AG04449 (cell line): Measurements from ENCODE around the gene DHCR24.

ENCODE experiments used
- CTCF ChIA-PET: fragments of 350-600 bp; formaldehyde crosslinking; extraction: SDS; loops from one replicate; lab custom pipeline; 2021; ENCODE audit warnings: antibody characterized with exemption; lab: Yijun Ruan, JAX
- POLR2A ChIA-PET: fragments of 400-600, 350-600 bp; formaldehyde crosslinking; extraction: SDS; loops from one replicate; lab custom pipeline; 2020; ENCODE audit warnings: antibody characterized with exemption, inconsistent platforms; lab: Yijun Ruan, JAX
- DNase-seq: peaks from one replicate; pipeline ENCODE4 v3.0.0-alpha.2; 2010; ENCODE audit warnings: low read depth, low spot score
- H3K4me3 ChIP-seq: 2 replicates; pipeline ENCODE4 v1.5.1; 2011; ENCODE audit warnings: low read depth, mild to moderate bottlenecking, control low read depth, low read length
- TF ChIP-seq, protein P1 (sequence below): IDR thresholded peaks from one replicate; pipeline ENCODE4 v1.5.1; 2011; ENCODE audit warnings: mild to moderate bottlenecking, moderate library complexity, low read length, control low read depth, inconsistent platforms; ENCODE audit not compliant: insufficient read depth; ENCODE audit errors: missing control alignments

The DHCR24 gene

DNA sequence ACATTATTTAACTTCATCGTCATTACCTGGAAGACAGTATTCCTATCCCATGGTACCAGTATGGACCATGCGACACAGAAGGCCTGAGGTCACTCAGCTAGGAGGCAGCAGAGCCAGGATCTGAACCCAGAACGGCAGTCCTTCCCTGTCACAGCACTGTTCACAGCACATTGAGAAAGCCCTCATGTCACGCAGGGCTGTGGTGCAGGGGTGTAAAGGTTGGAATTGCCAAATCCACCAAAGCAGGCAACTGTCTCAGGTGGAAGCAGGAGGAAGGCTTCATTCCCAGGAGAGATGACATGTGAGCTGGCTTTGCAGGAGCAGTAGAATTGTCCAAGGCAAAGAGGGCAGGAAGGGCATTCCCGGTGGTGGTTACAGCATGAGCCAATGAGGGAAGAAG lies 75.9 kb downstream of the DHCR24 start:
- no peak overlapping the region for H3K4me3 ChIP-seq
- POLR2A ChIA-PET, result no interaction called here
- CTCF ChIA-PET, result interaction anchor here (1.0 to 3.9 kb wide), 4 partner anchors 18 to 1363 kb away, joined by 3 to 22 read pairs (median 6); no protein-coding TSS in a partner anchor
- DNase-seq, result no peak
- TF ChIP-seq, protein P1, sequence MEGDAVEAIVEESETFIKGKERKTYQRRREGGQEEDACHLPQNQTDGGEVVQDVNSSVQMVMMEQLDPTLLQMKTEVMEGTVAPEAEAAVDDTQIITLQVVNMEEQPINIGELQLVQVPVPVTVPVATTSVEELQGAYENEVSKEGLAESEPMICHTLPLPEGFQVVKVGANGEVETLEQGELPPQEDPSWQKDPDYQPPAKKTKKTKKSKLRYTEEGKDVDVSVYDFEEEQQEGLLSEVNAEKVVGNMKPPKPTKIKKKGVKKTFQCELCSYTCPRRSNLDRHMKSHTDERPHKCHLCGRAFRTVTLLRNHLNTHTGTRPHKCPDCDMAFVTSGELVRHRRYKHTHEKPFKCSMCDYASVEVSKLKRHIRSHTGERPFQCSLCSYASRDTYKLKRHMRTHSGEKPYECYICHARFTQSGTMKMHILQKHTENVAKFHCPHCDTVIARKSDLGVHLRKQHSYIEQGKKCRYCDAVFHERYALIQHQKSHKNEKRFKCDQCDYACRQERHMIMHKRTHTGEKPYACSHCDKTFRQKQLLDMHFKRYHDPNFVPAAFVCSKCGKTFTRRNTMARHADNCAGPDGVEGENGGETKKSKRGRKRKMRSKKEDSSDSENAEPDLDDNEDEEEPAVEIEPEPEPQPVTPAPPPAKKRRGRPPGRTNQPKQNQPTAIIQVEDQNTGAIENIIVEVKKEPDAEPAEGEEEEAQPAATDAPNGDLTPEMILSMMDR, result no peak

DNA sequence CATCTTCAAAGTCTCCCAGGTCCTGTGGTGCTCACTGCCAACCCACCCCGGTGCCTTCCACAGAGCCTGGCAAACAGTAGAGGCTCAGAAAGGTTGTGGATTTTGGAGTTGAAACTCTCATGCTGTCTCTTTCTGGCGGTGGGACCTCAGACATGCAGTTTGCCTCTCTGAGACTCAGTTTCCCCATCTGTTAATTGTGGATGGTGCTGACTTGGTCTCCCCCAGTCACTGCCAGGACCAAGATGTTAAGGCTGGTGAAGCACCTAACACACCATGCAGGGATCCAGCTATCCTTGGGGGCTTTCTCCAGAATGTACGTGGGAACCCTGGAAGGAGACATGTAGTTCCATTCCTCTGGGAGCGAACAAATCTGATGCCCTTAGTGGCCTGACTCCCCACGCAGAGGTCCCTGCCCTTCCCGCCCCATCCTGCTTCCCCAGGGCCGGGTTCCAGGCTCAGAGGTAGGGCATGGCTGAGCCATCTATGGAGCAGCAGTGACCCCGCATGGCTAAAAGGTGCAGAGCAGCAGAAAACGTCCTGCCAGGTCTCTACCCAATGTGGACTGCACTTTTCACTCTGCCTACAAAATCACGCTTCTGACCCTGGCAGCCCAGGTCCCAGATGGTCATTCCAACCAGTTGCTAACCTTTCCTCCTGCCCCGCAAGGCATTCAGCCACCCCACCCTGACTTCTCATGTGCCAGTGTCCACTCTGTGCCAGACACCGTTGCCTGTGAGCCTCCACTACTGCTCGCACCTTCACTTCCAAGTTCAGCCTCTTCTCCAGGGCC lies 76.6 kb downstream of the DHCR24 start:
- POLR2A ChIA-PET, result no interaction called here
- CTCF ChIA-PET, result interaction anchor here (0.6 to 3.9 kb wide), 19 partner anchors 8 to 1362 kb away, joined by 3 to 22 read pairs (median 4); no protein-coding TSS in a partner anchor
- no peak overlapping the region for H3K4me3 ChIP-seq
- DNase-seq, result no peak
- TF ChIP-seq, protein P1, result peak; percentile 92

DNA sequence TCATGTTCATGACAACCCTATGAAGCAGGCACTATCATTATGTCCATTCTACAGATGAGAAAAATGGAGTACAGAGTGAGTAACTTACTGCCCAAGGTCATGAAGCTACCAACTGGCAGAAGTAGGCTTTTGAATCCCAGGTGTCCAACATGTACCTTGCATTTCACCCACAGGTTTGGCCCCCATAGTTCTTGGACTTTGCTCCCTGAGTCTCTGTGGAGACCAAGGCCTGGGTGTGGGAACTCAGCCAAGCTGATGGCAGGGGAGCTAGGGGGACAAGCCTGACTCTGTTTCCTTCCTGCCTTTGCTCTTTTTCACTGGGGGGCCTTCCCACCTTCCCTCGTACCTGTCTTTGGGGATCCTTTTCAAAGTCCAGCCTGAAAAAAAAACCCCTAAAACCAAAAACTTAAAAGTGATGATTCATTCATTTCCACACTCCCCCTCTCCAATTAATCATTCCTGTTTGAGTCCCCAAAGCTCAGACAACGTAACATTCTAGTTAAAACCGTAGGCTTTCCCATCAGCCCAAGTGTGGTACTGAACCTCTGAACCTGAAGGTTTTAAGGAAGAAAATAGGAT lies 77.4 kb downstream of the DHCR24 start:
- no peak overlapping the region for H3K4me3 ChIP-seq
- no peak for DNase-seq
- TF ChIP-seq, protein P1, result no peak
- ChIA-PET POLR2A (no interaction called here), CTCF (interaction anchor here (0.6 to 3.9 kb wide), 23 partner anchors 9 to 1323 kb away, joined by 3 to 22 read pairs (median 4); partner anchors contain the start of gene DHCR24)

DNA sequence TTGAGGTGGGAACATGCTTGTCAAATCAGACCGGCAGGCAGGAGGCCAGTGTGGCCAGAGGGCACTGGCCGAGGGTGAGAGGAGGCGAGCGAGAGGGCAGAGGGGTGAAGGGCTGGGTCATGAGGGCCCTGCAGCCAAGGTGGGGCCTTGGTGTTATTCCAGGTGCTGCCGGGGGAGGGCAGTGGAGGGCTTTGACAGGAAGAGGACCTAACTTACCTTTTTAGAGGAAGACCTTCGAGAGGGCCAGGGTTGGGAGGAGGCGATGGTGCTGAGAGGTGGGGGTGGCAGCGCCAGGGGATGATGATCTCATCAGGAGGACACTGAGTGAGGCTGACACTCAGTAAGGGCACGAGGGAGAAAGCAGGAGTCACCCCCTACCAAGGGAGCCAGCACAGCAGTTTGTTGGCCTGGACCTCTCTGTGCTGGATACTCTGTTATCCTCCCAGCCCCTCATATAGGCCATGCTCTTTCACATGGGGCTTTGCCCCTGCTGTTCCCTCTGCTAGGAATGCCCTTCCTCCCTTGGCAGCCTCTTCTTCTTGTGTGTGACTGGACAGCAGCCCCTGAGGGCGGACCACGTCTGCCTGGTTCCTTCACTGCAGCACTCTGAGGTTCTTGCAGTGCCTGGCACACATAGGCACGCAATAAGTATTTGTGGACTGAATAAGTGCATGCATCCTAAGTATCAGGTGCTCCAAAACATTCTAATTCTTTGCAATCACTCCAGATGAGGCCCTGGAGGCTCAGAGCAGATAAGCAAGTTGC lies 78.4 kb downstream of the DHCR24 start:
- no peak overlapping the region for H3K4me3 ChIP-seq
- POLR2A ChIA-PET, result no interaction called here
- TF ChIP-seq, protein P1, result no peak
- CTCF ChIA-PET, result interaction anchor here (0.7 to 3.9 kb wide), 14 partner anchors 10 to 950 kb away, joined by 3 to 22 read pairs (median 4); partner anchors contain the start of gene DHCR24
- no peak for DNase-seq

DNA sequence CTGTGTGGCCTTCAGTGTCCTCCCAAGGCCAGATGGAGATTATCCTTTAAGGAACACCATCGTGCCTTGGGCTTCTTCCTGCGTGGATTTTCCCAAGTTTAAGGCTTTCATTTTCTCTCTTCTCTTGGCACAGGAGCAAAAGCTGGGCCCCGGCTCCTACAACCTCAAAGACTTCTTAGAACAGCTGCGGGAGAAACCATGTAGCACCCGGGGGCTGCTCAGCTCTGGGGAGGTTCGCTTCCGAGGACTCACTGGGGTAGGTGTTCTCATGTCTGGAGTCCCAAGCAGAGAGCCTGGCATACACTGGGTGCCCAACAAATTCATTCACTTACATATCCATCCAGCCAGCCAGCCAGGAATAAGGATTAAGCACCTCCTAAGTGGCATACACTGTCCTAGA lies 79.2 kb downstream of the DHCR24 start:
- CTCF ChIA-PET, result interaction anchor here (1.3 to 1.8 kb wide), 2 partner anchors 136 to 308 kb away, joined by 5 to 8 read pairs; no protein-coding TSS in a partner anchor
- TF ChIP-seq, protein P1, result no peak
- no peak overlapping the region for H3K4me3 ChIP-seq
- no peak for DNase-seq
- POLR2A ChIA-PET, result no interaction called here
